ENCODE results near the gene LRBA. TPM values are rescaled to one million over a fixed set of nuclear protein-coding genes. Genes with fewer than 3 reads are reported as not detected.

Gene LRBA
- total RNA-seq, 3 donors from 2014 or later (not counting 1 experiment from before 2014, with no cell fraction given), result 72.1 to 87.6 (median 83.1) TPM

DNA sequence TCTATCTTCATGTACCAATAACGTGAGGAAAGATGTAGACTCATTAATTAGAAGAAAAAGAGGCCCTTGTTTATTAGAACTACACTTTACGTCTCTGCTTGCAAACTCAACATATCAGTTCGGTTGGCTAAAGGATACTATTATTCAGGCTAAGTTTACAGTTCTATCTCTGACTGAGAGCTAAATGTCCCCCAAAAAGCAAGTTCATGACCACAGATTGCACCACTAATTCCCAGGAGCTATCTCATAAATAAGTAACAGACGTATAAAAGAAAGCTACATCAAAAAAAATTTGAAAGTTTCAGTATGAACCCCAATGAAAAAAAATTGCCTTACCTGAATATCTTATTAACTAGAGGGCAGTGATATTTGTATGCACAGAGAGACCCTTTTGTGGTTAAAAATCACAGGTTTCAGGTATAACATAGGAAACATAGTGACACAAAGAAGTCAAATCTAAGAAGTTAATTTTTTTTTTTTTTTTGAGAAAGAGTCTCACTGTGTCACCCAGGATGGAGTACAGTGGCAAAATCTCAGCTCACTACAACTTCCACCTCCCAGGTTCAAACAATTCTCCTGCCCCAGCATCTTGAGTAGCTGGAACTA lies 304.2 kb downstream of the LRBA start:
- TF ChIP-seq, protein P1, sequence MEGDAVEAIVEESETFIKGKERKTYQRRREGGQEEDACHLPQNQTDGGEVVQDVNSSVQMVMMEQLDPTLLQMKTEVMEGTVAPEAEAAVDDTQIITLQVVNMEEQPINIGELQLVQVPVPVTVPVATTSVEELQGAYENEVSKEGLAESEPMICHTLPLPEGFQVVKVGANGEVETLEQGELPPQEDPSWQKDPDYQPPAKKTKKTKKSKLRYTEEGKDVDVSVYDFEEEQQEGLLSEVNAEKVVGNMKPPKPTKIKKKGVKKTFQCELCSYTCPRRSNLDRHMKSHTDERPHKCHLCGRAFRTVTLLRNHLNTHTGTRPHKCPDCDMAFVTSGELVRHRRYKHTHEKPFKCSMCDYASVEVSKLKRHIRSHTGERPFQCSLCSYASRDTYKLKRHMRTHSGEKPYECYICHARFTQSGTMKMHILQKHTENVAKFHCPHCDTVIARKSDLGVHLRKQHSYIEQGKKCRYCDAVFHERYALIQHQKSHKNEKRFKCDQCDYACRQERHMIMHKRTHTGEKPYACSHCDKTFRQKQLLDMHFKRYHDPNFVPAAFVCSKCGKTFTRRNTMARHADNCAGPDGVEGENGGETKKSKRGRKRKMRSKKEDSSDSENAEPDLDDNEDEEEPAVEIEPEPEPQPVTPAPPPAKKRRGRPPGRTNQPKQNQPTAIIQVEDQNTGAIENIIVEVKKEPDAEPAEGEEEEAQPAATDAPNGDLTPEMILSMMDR (IDR thresholded peaks at IDR 0.05), result no peak
- no peaks in the 10 kb centered on the region for H3K27me3 Mint-ChIP-seq (ENCODE audit: low read depth in 2 of 2)
- H3K9me3 Mint-ChIP-seq, result no peaks in the 10 kb centered on the region
- Histone ChIP-seq H3K27ac (ENCODE audit: low read length) (no peak overlapping the region), H3K36me3 (ENCODE audit: control insufficient read depth, insufficient read depth, low read length) (no peaks in the 10 kb centered on the region), H3K27me3 (ENCODE audit: control insufficient read depth, insufficient read depth, low read length) (no peaks in the 10 kb centered on the region), H3K4me1 (ENCODE audit: control insufficient read depth, insufficient read depth, low read length) (no peaks in the 10 kb centered on the region), H3K4me3 (ENCODE audit: low read length) (no peak overlapping the region), H3K9me3 (ENCODE audit: control insufficient read depth, insufficient read depth, low read length) (no peaks in the 10 kb centered on the region)
- no peak for DNase-seq
- intact Hi-C loops (cut with micrococcal nuclease), result no loop called here
- peaks cover 0 to 6% of the 10 kb centered on the region in 2 donors for H3K4me1 Mint-ChIP-seq
- ATAC-seq, result no peak
- no peaks in the 10 kb centered on the region for H3K36me3 Mint-ChIP-seq
- no peak overlapping the region for H3K4me3 Mint-ChIP-seq
- H3K27ac Mint-ChIP-seq, result no peak overlapping the region
- 91% methylated on average over 3 of the region's 4 CpGs for WGBS (ENCODE audit: insufficient coverage)

GRCh38 chr4:150708004-150708403 lies 307.1 kb downstream of the LRBA start:
- ATAC-seq (no peak), DNase-seq (no peak)
- peaks cover 3 to 8% of the 10 kb centered on the region in 2 donors for H3K4me1 Mint-ChIP-seq
- no peak overlapping the region for H3K27ac Mint-ChIP-seq
- Histone ChIP-seq H3K9me3 (ENCODE audit: control insufficient read depth, insufficient read depth, low read length) (no peaks in the 10 kb centered on the region), H3K27me3 (ENCODE audit: control insufficient read depth, insufficient read depth, low read length) (no peaks in the 10 kb centered on the region), H3K4me1 (ENCODE audit: control insufficient read depth, insufficient read depth, low read length) (no peaks in the 10 kb centered on the region), H3K36me3 (ENCODE audit: control insufficient read depth, insufficient read depth, low read length) (no peaks in the 10 kb centered on the region), H3K4me3 (ENCODE audit: low read length) (no peak overlapping the region), H3K27ac (ENCODE audit: low read length) (no peak overlapping the region)
- TF ChIP-seq, protein P1 (IDR thresholded peaks at IDR 0.05), result no peak
- H3K27me3 Mint-ChIP-seq (ENCODE audit: low read depth in 2 of 2), result no peaks in the 10 kb centered on the region
- intact Hi-C loops (cut with micrococcal nuclease), result no loop called here
- no peaks in the 10 kb centered on the region for H3K9me3 Mint-ChIP-seq
- WGBS (ENCODE audit: insufficient coverage), result 100% methylated on average over 1 of the region's 1 CpG
- H3K4me3 Mint-ChIP-seq, result no peak overlapping the region
- H3K36me3 Mint-ChIP-seq, result no peaks in the 10 kb centered on the region

DNA sequence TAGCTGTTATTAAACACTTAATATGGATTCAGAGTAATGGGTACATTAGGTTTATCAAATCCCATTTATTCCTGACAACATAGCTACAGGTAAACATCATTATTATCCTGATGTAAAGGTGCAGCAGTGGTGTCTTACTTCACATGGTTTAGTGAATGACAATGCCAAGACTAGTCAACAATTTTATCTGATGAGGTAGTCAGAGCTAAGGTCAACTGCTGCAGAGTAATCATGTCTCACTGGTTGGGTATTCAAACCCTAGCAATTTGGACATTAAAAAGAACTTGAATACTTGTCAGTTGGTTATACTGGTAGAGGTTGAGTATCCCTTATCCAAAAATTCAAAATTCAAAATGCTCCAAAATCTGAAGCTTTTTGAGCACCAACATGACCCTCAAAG lies 315.5 kb downstream of the LRBA start:
- TF ChIP-seq, protein P1 (IDR thresholded peaks at IDR 0.05), result no peak
- ATAC-seq (no peak), DNase-seq (no peak)
- intact Hi-C loops (cut with micrococcal nuclease), result no loop called here
- Mint-ChIP-seq H3K4me1 (peaks cover 4 to 6% of the 10 kb centered on the region in 2 donors), H3K36me3 (no peaks in the 10 kb centered on the region), H3K27me3 (ENCODE audit: low read depth in 2 of 2) (no peaks in the 10 kb centered on the region), H3K27ac (no peak overlapping the region), H3K9me3 (no peaks in the 10 kb centered on the region), H3K4me3 (no peak overlapping the region)
- no peaks in the 10 kb centered on the region for H3K4me1 ChIP-seq (ENCODE audit: control insufficient read depth, insufficient read depth, low read length)
- H3K9me3 ChIP-seq (ENCODE audit: control insufficient read depth, insufficient read depth, low read length), result no peaks in the 10 kb centered on the region
- no peak overlapping the region for H3K4me3 ChIP-seq (ENCODE audit: low read length)
- H3K36me3 ChIP-seq (ENCODE audit: control insufficient read depth, insufficient read depth, low read length), result no peaks in the 10 kb centered on the region
- H3K27me3 ChIP-seq (ENCODE audit: control insufficient read depth, insufficient read depth, low read length), result no peaks in the 10 kb centered on the region
- H3K27ac ChIP-seq (ENCODE audit: low read length), result no peak overlapping the region

DNA sequence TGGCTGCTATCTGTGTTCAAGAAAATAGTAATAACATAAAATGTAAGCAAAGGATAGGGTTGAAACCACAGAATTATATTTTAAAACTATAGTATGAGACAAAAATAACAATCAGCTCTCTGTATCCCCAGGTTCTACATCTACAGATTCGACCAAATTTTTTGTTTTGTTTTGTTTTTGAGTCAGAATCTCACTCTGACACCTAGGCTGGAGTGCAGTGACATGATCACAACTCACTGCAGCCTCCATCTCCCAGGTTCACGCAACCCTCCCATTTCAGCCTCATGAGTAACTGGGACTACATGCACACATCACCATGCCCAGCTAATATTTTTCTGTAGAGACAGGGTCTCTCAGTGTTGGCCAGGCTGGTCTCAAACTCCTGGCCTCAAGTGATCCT lies 319.9 kb downstream of the LRBA start:
- Mint-ChIP-seq H3K36me3 (no peaks in the 10 kb centered on the region), H3K4me1 (no peaks in the 10 kb centered on the region), H3K9me3 (no peaks in the 10 kb centered on the region), H3K27ac (no peak overlapping the region), H3K4me3 (no peak overlapping the region), H3K27me3 (ENCODE audit: low read depth in 2 of 2) (no peaks in the 10 kb centered on the region)
- Histone ChIP-seq H3K27me3 (ENCODE audit: control insufficient read depth, insufficient read depth, low read length) (no peaks in the 10 kb centered on the region), H3K36me3 (ENCODE audit: control insufficient read depth, insufficient read depth, low read length) (no peaks in the 10 kb centered on the region), H3K9me3 (ENCODE audit: control insufficient read depth, insufficient read depth, low read length) (no peaks in the 10 kb centered on the region), H3K4me1 (ENCODE audit: control insufficient read depth, insufficient read depth, low read length) (no peaks in the 10 kb centered on the region), H3K27ac (ENCODE audit: low read length) (no peak overlapping the region), H3K4me3 (ENCODE audit: low read length) (no peak overlapping the region)
- DNase-seq (no peak), ATAC-seq (no peak)
- intact Hi-C loops (cut with micrococcal nuclease), result no loop called here
- TF ChIP-seq, protein P1 (IDR thresholded peaks at IDR 0.05), result no peak
- 67% methylated on average over 2 of the region's 2 CpGs for WGBS (ENCODE audit: insufficient coverage)

Measured in natural killer cell (primary cell).